ENCODE results near the gene CLCA4. TPM values are rescaled to one million over a fixed set of nuclear protein-coding genes. Genes with fewer than 3 reads are reported as not detected.
A peak's percentile ranks its signal among the peaks of the same experiment; 100 is the strongest.

The CLCA4 gene
- total and polyA plus RNA-seq, 8 donors, result 0.05 to 0.36 (median 0.23) TPM; not detected in 5

DNA sequence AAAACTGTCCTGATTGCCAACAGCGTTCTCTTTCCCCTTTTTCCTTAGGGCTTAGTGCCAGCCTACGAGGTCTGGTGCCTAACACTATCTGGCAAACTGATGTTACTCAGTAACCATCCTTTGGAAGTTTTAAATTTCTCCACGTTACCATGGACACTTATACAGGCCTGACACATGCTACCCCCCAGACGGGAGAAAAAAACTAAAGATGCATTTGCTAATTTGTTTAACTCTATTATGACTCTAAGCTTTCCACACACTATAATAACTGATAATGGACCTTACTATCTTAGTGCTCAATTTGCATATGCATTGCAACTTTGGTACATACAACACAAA, 41.3 kb upstream of the CLCA4 start:
- H3K4me1 ChIP-seq, result peaks cover 0 to 23% of the 10 kb centered on the region in 2 donors
- TF ChIP-seq, protein P1, sequence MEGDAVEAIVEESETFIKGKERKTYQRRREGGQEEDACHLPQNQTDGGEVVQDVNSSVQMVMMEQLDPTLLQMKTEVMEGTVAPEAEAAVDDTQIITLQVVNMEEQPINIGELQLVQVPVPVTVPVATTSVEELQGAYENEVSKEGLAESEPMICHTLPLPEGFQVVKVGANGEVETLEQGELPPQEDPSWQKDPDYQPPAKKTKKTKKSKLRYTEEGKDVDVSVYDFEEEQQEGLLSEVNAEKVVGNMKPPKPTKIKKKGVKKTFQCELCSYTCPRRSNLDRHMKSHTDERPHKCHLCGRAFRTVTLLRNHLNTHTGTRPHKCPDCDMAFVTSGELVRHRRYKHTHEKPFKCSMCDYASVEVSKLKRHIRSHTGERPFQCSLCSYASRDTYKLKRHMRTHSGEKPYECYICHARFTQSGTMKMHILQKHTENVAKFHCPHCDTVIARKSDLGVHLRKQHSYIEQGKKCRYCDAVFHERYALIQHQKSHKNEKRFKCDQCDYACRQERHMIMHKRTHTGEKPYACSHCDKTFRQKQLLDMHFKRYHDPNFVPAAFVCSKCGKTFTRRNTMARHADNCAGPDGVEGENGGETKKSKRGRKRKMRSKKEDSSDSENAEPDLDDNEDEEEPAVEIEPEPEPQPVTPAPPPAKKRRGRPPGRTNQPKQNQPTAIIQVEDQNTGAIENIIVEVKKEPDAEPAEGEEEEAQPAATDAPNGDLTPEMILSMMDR (IDR thresholded peaks at IDR 0.05), result no peak
- intact Hi-C loops (cut with DNase I), result loop anchor here in 1 of 2 donors (10.0 kb wide), 1 partner anchor 131 kb away; no protein-coding TSS in a partner anchor
- H3K36me3 ChIP-seq, result no peaks in the 10 kb centered on the region
- DNase-seq (no peak), ATAC-seq (no peak)
- H3K9me3 ChIP-seq, result no peaks in the 10 kb centered on the region
- no peak overlapping the region for H3K4me3 ChIP-seq
- H3K27ac ChIP-seq, result no peak overlapping the region
- no peaks in the 10 kb centered on the region for H3K27me3 ChIP-seq

DNA sequence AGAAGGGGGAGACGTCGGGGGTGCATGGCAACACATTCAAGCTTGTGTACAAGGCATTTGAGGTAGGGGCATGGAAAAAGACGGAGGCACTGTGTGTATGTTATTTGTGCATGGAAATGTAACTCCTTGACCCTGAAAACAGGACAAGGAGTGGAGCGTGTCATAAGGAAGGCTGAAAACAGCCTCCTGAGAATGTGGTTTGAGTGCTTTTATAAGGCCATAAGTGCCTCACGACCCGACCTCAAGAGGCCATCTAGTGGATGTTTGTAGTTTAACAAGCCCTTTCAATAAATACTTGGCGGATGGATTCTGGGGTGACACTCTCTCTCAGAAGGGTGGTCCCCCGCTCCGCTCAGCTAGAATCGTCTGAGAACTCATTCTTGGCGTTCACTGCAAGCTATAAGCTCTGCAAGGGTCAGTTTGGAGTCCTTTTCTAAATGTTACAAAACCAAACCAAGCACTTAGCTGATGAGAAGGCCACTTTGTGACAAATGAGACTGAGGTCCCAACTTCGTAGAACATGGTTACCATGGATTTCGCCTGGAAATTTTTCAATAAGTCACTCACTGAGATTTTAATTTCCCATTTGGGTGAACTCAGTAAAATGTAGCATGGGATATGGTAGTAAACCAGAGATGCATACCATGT, 38.8 kb upstream of the CLCA4 start:
- DNase-seq (peak in 1 of 4 donors; percentile 55), ATAC-seq (peak; percentile 57)
- intact Hi-C loops (cut with DNase I), result loop anchor here in 1 of 2 donors (10.0 kb wide), 1 partner anchor 133 kb away; no protein-coding TSS in a partner anchor

DNA sequence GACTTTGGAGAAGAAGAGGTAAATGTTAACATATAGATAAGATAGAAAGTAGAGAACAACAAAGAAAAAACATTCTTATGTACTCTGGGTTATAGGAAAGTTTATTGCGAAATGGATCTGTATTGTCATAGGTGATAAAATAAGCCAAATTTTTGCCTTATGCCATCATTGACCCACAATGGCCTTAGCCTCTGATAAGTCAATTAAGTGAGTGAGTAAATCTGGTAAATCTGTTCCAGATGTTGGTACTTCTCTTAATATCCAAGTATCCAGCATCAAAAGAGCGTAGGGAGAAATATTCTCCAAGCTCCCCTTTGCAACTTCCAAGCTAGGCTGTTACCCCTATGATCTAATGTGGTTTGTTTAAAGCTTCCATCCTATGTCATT, 38.3 kb upstream of the CLCA4 start:
- intact Hi-C loops (cut with DNase I), result loop anchor here in 1 of 2 donors (10.0 kb wide), 1 partner anchor 134 kb away; no protein-coding TSS in a partner anchor
- ATAC-seq, result no peak
- Histone ChIP-seq H3K36me3 (no peaks in the 10 kb centered on the region), H3K9me3 (no peaks in the 10 kb centered on the region), H3K27ac (no peak overlapping the region), H3K27me3 (no peaks in the 10 kb centered on the region), H3K4me3 (no peak overlapping the region), H3K4me1 (peaks cover 0 to 9% of the 10 kb centered on the region in 2 donors)
- TF ChIP-seq, protein P1 (IDR thresholded peaks at IDR 0.05), result no peak
- DNase-seq, result no peak

More for the DNA sequence above, 38.8 kb upstream of the CLCA4 start:
- Histone ChIP-seq H3K36me3 (no peaks in the 10 kb centered on the region), H3K27me3 (no peaks in the 10 kb centered on the region), H3K4me1 (peaks cover 0 to 14% of the 10 kb centered on the region in 2 donors), H3K9me3 (no peaks in the 10 kb centered on the region), H3K4me3 (no peak overlapping the region), H3K27ac (no peak overlapping the region)
- TF ChIP-seq, protein P1 (IDR thresholded peaks at IDR 0.05), result peak; percentile 41 to 44

DNA sequence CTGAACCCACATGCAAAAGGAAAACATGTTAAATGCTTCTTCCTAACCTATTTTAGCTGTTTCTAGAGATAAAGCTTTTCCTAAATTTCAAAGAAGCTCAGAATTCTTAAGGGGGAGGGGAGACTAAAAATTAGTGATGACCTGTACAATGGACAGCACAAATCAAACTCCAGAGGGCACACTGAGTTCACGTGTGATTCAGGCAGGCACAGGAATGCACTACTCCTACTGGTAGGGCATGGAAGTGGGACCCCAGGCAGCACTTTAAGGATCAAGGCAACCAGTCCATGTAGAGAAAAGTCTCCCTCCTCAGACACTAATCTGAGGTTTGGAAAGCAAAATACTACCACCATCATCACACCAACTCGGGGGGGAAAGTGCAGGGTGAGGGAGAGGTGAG, 31.3 kb upstream of the CLCA4 start:
- Histone ChIP-seq H3K36me3 (no peaks in the 10 kb centered on the region), H3K4me3 (no peak overlapping the region), H3K9me3 (no peaks in the 10 kb centered on the region), H3K27me3 (no peaks in the 10 kb centered on the region), H3K27ac (no peak overlapping the region), H3K4me1 (no peaks in the 10 kb centered on the region)
- intact Hi-C loops (cut with DNase I), result no loop called here
- ATAC-seq, result peak; percentile 63
- TF ChIP-seq, protein P1 (IDR thresholded peaks at IDR 0.05), result peak in 1 of 2 donors; percentile 32
- DNase-seq, result no peak

DNA sequence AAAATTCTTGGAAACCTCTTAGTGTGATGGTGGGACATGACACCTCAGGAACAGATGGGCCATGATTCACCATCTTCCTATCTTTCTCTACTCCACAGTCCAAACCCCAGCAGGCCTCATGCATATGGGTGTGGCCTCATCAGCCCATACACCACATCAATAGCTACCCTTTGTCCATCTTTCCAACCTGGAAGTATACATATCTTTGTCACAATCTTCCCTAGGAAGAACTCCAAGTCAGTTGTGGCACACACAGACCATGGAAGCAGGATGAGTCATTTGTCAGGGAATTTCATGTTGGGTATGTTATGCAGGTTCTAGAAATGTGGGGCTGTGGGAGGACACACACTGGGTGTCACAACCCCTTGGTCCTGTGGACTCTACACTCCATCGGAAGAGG, 30.5 kb upstream of the CLCA4 start:
- Histone ChIP-seq H3K36me3 (no peaks in the 10 kb centered on the region), H3K4me3 (no peak overlapping the region), H3K4me1 (no peaks in the 10 kb centered on the region), H3K27ac (no peak overlapping the region), H3K9me3 (no peaks in the 10 kb centered on the region), H3K27me3 (no peaks in the 10 kb centered on the region)
- TF ChIP-seq, protein P1 (IDR thresholded peaks at IDR 0.05), result no peak
- DNase-seq (no peak), ATAC-seq (no peak)
- intact Hi-C loops (cut with DNase I), result no loop called here

Data from left lung (tissue), 10 donors.